Heart left ventricle (tissue), 16 donors: ENCODE data around the gene OGA. TPM values are rescaled to one million over a fixed set of nuclear protein-coding genes. Genes with fewer than 3 reads are reported as not detected.

Experiments
- ATAC-seq, 4 donors: fragments of 200-7000 bp; cut with Tn5 transposase; one replicate each; pipeline ENCODE4 v1.9.1; 2020 to 2022; ENCODE audit warnings: moderate library complexity in 4 of 4, mild to moderate bottlenecking in 3 of 4, moderate number of reproducible peaks in 1 of 4
- DNase-seq, 5 donors: peaks; one replicate each; pipeline ENCODE4 v3.0.0-alpha.2; 2020
- H3K27ac ChIP-seq, 12 donors: fragments of 200-600 bp; sonication (generic) in 4 of 12; one replicate each; pipeline versions ENCODE4 v1.5.0 to v1.8.0; 2016 to 2022; ENCODE audit warnings: mild to moderate bottlenecking in 2 of 12
- H3K27me3 ChIP-seq, 9 donors: fragments of 200-600 bp; sonication (generic) in 2 of 9; one replicate each; pipeline versions ENCODE4 v1.5.1 to v1.8.0; 2016 to 2022; ENCODE audit warnings: mild to moderate bottlenecking in 3 of 9
- H3K36me3 ChIP-seq, 9 donors: fragments of 200-600 bp; sonication (generic) in 2 of 9; one replicate each; pipeline versions ENCODE4 v1.5.0 to v1.8.0; 2018 to 2022; ENCODE audit warnings: mild to moderate bottlenecking in 2 of 9
- H3K4me1 ChIP-seq, 12 donors: fragments of 200-600 bp; sonication (generic) in 4 of 12; one replicate each; pipeline versions ENCODE4 v1.5.0 to v1.8.0; 2016 to 2022; ENCODE audit warnings: mild to moderate bottlenecking in 3 of 12
- H3K4me3 ChIP-seq, 12 donors: fragments of 200-600 bp; sonication (generic) in 4 of 12; one replicate each; pipeline versions ENCODE4 v1.5.0 to v1.8.0; 2017 to 2022; ENCODE audit warnings: mild to moderate bottlenecking in 9 of 12, moderate library complexity in 4 of 12
- H3K9me3 ChIP-seq, 12 donors: fragments of 200-600 bp; sonication (generic) in 4 of 12; one replicate each; pipeline versions ENCODE4 v1.5.0 to v1.8.0; 2016 to 2022; ENCODE audit warnings: mild to moderate bottlenecking in 1 of 12
- CTCF ChIP-seq, 12 donors: fragments of 200-600 bp; sonication (generic) in 4 of 12; IDR thresholded peaks; one replicate each; pipeline versions ENCODE4 v1.5.0 to v1.8.0; 2018 to 2022; ENCODE audit warnings: antibody characterized with exemption in 12 of 12, mild to moderate bottlenecking in 5 of 12
- POLR2A ChIP-seq, 2 donors: fragments of 450-650 bp; IDR thresholded peaks; one replicate each; pipeline ENCODE4 v1.6.1; 2017; ENCODE audit warnings: antibody characterized with exemption in 2 of 2, mild to moderate bottlenecking in 2 of 2, moderate library complexity in 2 of 2
- WGBS, 4 donors: extraction: QIAGEN DNeasy Blood & Tissue Kit in 2 of 4; methylation state at CpG; one replicate each; pipeline versions ENCODE4 v1.1.5 to v1.1.7; 2013 to 2018; 5-methylcytosine and 5-hydroxymethylcytosine counted together
- intact Hi-C, 10 donors: fragments of 100-400 bp; cut with DNase I; formaldehyde crosslinking; loops; one replicate each; pipeline versions ENCODE4 v1.11.1 to v1.14.2; 2022
- polyA plus RNA-seq, 2 donors: library from polyadenylated mRNA; stranded (reverse); fragments of 200-250 nt; gene quantifications; one replicate each; pipeline ENCODE4 v1.2.3, GENCODE V29; 2013
- total RNA-seq, 9 donors: library from RNA; depleted of rRNA in 2 of 9; stranded (reverse); fragments of >200 nt in 2 of 9; fragmentation: NEBNext Ultra II Directional in 3 of 9; extraction: Animal tissue kit (Norgen Biotek cat#: 25700) in 3 of 9; gene quantifications; one replicate each; pipeline versions ENCODE4 v1.1.0 to v1.2.4, GENCODE V29; 2016 to 2023
- donor health status: ischemic (EF 13 %, LVEDD 7.1; RV severe dilation, severe dysfunction).
- donor health status: healthy with polysubstance abuse.
- donor health status: DM: no; HTN: yes; CAD: no.
- donor health status: DM: no; HTN: no; CAD: no.
- donor health status: ischemic (EF 25% LVEDD 6.9; RV normal size, moderate dysfunction).
- donor health status: ischemic (EF 25% LVEDD 5.7; RV mildly dilated, moderate dysfunction).
- donor health status: healthy.
- donor health status: DM: yes; HTN: yes; CAD: no.
- donor health status: ischemic (EF 35%, LVEDD 5.7; RV mildly dilated, moderate dysfunction).
- donor health status: nonischemic (EF 11% LVEDD 7.7; RV severe dilation, severe dysfunction).
- donor health status: DM: yes; HTN: yes; CAD: no.
- donor health status: PGD.
- donor health status: ischemic (EF 29% LVEDD 5.4; RV normal size, mild dysfunction).
- donor health status: nonischemic (EF 23%, LVEDD 6.1; RV moderate dilation, normal function).

The OGA gene
- total and polyA plus RNA-seq, 11 donors, result 42.1 to 164 (median 90.7) TPM

- DNase-seq, result peak; percentile 79 to 89 (median 83)
- H3K36me3 ChIP-seq, result peaks cover 0 to 11% (median 3%) of the 10 kb centered on the region in 9 donors
- intact Hi-C loops, result loop anchor here in 9 of 10 donors (1.0 to 5.0 kb wide), 10 partner anchors 41 to 232 kb away; partner anchors contain the start of gene HPS6 (in 1 of the 9)
- ATAC-seq, result peak; percentile 70 to 88 (median 85)
- TF ChIP-seq POLR2A (IDR thresholded peaks at IDR 0.05), result no peak
- TF ChIP-seq CTCF (IDR thresholded peaks at IDR 0.05), result peak; percentile 86 to 96 (median 91)
- peaks cover 0 to 75% (median 29%) of the 10 kb centered on the region in 12 donors for H3K4me1 ChIP-seq
- peak overlapping the region; percentile 1 to 59 (median 46) for H3K4me3 ChIP-seq
- H3K27me3 ChIP-seq, result no peaks in the 10 kb centered on the region
- H3K27ac ChIP-seq, result peak overlapping the region in 2 of 12 donors; percentile 22 to 50
- WGBS, 4 donors, result 1 to 3% (median 2%) methylated on average over 45 to 46 of the region's 46 CpGs
- H3K9me3 ChIP-seq, result no peaks in the 10 kb centered on the region
Measured at GRCh38 chr10:101840741-101841453, 22.7 kb upstream of the OGA start.

- Histone ChIP-seq H3K27ac (peak overlapping the region in 3 of 12 donors; percentile 17 to 50 (median 24)), H3K4me3 (peak overlapping the region in 11 of 12 donors; percentile 2 to 59 (median 42)), H3K4me1 (peaks cover 0 to 72% (median 29%) of the 10 kb centered on the region in 12 donors), H3K27me3 (no peaks in the 10 kb centered on the region), H3K9me3 (no peaks in the 10 kb centered on the region), H3K36me3 (peaks cover 0 to 4% (median 0%) of the 10 kb centered on the region in 9 donors)
- intact Hi-C loops, result loop anchor here in 9 of 10 donors (1.0 to 5.0 kb wide), 10 partner anchors 42 to 233 kb away; partner anchors contain the start of gene HPS6 (in 1 of the 9)
- ATAC-seq (no peak), DNase-seq (no peak)
- WGBS, 4 donors, result 6 to 16% (median 10%) methylated on average over 19 of the region's 19 CpGs
- TF ChIP-seq CTCF (IDR thresholded peaks at IDR 0.05) (no peak), POLR2A (IDR thresholded peaks at IDR 0.05) (no peak)
Measured at GRCh38 chr10:101840102-101840684, 21.9 kb upstream of the OGA start.

- peak in 3 of 4 donors; percentile 18 to 28 (median 22) for ATAC-seq
- Histone ChIP-seq H3K36me3 (no peaks in the 10 kb centered on the region), H3K27ac (peak overlapping the region in 2 of 12 donors; percentile 24 to 50), H3K4me3 (peak overlapping the region in 10 of 12 donors; percentile 4 to 59 (median 30)), H3K4me1 (peaks cover 0 to 68% (median 29%) of the 10 kb centered on the region in 12 donors), H3K27me3 (no peaks in the 10 kb centered on the region), H3K9me3 (no peaks in the 10 kb centered on the region)
- no peak for TF ChIP-seq POLR2A (IDR thresholded peaks at IDR 0.05)
- DNase-seq, result peak in 3 of 5 donors; percentile 57 to 80 (median 58)
- intact Hi-C loops, result loop anchor here (1.0 to 5.0 kb wide), 11 partner anchors 43 to 233 kb away; partner anchors contain the start of gene HPS6 (in 1 of the 10)
- WGBS, 4 donors, result 19 to 49% (median 28%) methylated on average over 11 to 36 of the region's 36 CpGs
Measured at GRCh38 chr10:101839416-101840063, 21.3 kb upstream of the OGA start.

- Histone ChIP-seq H3K4me3 (no peak overlapping the region), H3K9me3 (no peaks in the 10 kb centered on the region), H3K36me3 (no peaks in the 10 kb centered on the region), H3K27me3 (no peaks in the 10 kb centered on the region), H3K27ac (peak overlapping the region in 1 of 12 donors; percentile 37), H3K4me1 (peaks cover 0 to 68% (median 26%) of the 10 kb centered on the region in 12 donors)
- TF ChIP-seq POLR2A (IDR thresholded peaks at IDR 0.05) (no peak), CTCF (IDR thresholded peaks at IDR 0.05) (no peak)
- intact Hi-C loops, result loop anchor here in 3 of 10 donors (5.0 kb wide), 2 partner anchors 173 to 233 kb away; no protein-coding TSS in a partner anchor
- ATAC-seq (no peak), DNase-seq (no peak)
- 56 to 98% (median 90%) methylated on average over 1 of the region's 1 CpG for WGBS, 4 donors
Measured at GRCh38 chr10:101839002-101839401, 20.8 kb upstream of the OGA start.
